Esophagus squamous epithelium (tissue), 5 donors: ENCODE data around the gene CES2. TPM values are rescaled to one million over a fixed set of nuclear protein-coding genes. Genes with fewer than 3 reads are reported as not detected.

ENCODE experiments used
- DNase-seq: peaks from one replicate; lab custom pipeline; 2025; lab: John Stamatoyannopoulos, UW
- H3K27ac ChIP-seq, 4 donors: fragments of 200-600 bp; sonication (generic); one replicate each; pipeline ENCODE4 v1.5.1; 2016 to 2019; ENCODE audit warnings: mild to moderate bottlenecking in 1 of 4
- H3K27me3 ChIP-seq, 4 donors: fragments of 200-600 bp; sonication (generic); 1 replicate in 3 of 4; 2 replicates in 1 of 4; pipeline versions ENCODE4 v1.5.1 to v1.6.0; 2017 to 2021; ENCODE audit warnings: antibody characterized with exemption in 1 of 4
- H3K36me3 ChIP-seq, 3 donors: fragments of 200-600 bp; sonication (generic); one replicate each; pipeline ENCODE4 v1.5.1; 2016 to 2019
- H3K4me1 ChIP-seq, 3 donors: fragments of 200-600 bp; sonication (generic); one replicate each; pipeline ENCODE4 v1.5.1; 2017 to 2019
- H3K4me3 ChIP-seq, 4 donors: fragments of 200-600 bp; sonication (generic); 1 replicate in 3 of 4; 2 replicates in 1 of 4; pipeline ENCODE4 v1.5.1; 2016 to 2019; ENCODE audit warnings: mild to moderate bottlenecking in 2 of 4, moderate library complexity in 1 of 4
- H3K9me3 ChIP-seq, 3 donors: fragments of 200-600 bp; sonication (generic); one replicate each; pipeline ENCODE4 v1.5.1; 2016 to 2019
- CTCF ChIP-seq, 6 experiments: fragments of 450-650 bp in 4 of 6; fragments of 200-600 bp in 2 of 6; sonication (generic) in 2 of 6; IDR thresholded peaks; one replicate each; pipeline ENCODE4 v1.5.1; 2016 to 2019; ENCODE audit warnings: antibody characterized with exemption in 6 of 6, mild to moderate bottlenecking in 4 of 6, moderate library complexity in 4 of 6
- POLR2A ChIP-seq, 4 donors: fragments of 450-650 bp; IDR thresholded peaks; one replicate each; pipeline ENCODE4 v1.6.1; 2017; ENCODE audit warnings: antibody characterized with exemption in 4 of 4, mild to moderate bottlenecking in 4 of 4, moderate library complexity in 3 of 4
- WGBS, 2 donors: methylation state at CpG; one replicate each; pipeline ENCODE4 v1.1.5; 2018; 5-methylcytosine and 5-hydroxymethylcytosine counted together
- intact Hi-C: fragments of 100-400 bp; cut with DNase I; formaldehyde crosslinking; loops from one replicate; pipeline ENCODE4 v1.15.0; 2022
- total RNA-seq, 4 donors: library from RNA; depleted of rRNA; stranded (reverse); fragments of >200 nt; gene quantifications; one replicate each; pipeline ENCODE4 v1.1.0, GENCODE V29; 2016
- donor health status: DM: yes; HTN: yes; CAD: no.

The CES2 gene
- total RNA-seq, 4 donors from 2014 or later, result 120 to 250 (median 170) TPM

- peaks cover 0 to 30% (median 0%) of the 10 kb centered on the region in 3 donors for H3K36me3 ChIP-seq
- peaks cover 43 to 74% (median 44%) of the 10 kb centered on the region in 3 donors for H3K4me1 ChIP-seq
- no peak for DNase-seq
- H3K27ac ChIP-seq, result peak overlapping the region; percentile 38 to 87 (median 69)
- TF ChIP-seq CTCF (IDR thresholded peaks at IDR 0.05), result no peak
- no peak for TF ChIP-seq POLR2A (IDR thresholded peaks at IDR 0.05)
- 74 to 80% methylated on average over 4 of the region's 9 CpGs for WGBS, 2 donors
- H3K9me3 ChIP-seq, result no peaks in the 10 kb centered on the region
- intact Hi-C loops, result no loop called here
- H3K27me3 ChIP-seq, result peaks cover 0 to 35% (median 0%) of the 10 kb centered on the region in 4 donors
- H3K4me3 ChIP-seq, result peak overlapping the region in 2 of 4 donors; percentile 34 to 68
These were observed 14.2 kb upstream of the CES2 start for GRCh38 chr16:66920924-66921680.

GRCh38 chr16:66921729-66922450 lies 13.4 kb upstream of the CES2 start:
- DNase-seq, result no peak
- Histone ChIP-seq H3K27me3 (peaks cover 0 to 35% (median 0%) of the 10 kb centered on the region in 4 donors), H3K4me3 (peak overlapping the region in 2 of 4 donors; percentile 34 to 68), H3K36me3 (peaks cover 0 to 30% (median 0%) of the 10 kb centered on the region in 3 donors), H3K9me3 (no peaks in the 10 kb centered on the region), H3K4me1 (peaks cover 44 to 82% (median 46%) of the 10 kb centered on the region in 3 donors), H3K27ac (peak overlapping the region; percentile 38 to 87 (median 69))
- intact Hi-C loops, result no loop called here
- TF ChIP-seq POLR2A (IDR thresholded peaks at IDR 0.05), result no peak
- TF ChIP-seq CTCF (IDR thresholded peaks at IDR 0.05), result no peak
- WGBS, 2 donors, result 77 to 84% methylated on average over 19 to 25 of the region's 42 CpGs

- peak overlapping the region; percentile 50 to 73 (median 61) for H3K4me3 ChIP-seq
- peaks cover 46 to 96% (median 49%) of the 10 kb centered on the region in 3 donors for H3K4me1 ChIP-seq
- DNase-seq, result no peak
- peaks cover 0 to 30% (median 0%) of the 10 kb centered on the region in 3 donors for H3K36me3 ChIP-seq
- H3K27ac ChIP-seq, result peak overlapping the region; percentile 81 to 90 (median 85)
- TF ChIP-seq CTCF (IDR thresholded peaks at IDR 0.05), result no peak
- no peak for TF ChIP-seq POLR2A (IDR thresholded peaks at IDR 0.05)
- WGBS, 2 donors, result 17 to 49% methylated on average over 2 to 17 of the region's 18 CpGs
- H3K9me3 ChIP-seq, result no peaks in the 10 kb centered on the region
- intact Hi-C loops, result no loop called here
- peaks cover 0 to 35% (median 0%) of the 10 kb centered on the region in 4 donors for H3K27me3 ChIP-seq
These were observed 12.0 kb upstream of the CES2 start for GRCh38 chr16:66923247-66923731.

- whole genome bisulfite sequencing, 2 donors, result 32 to 34% methylated on average over 3 of the region's 3 CpGs
- intact Hi-C loops, result no loop called here
- H3K9me3 ChIP-seq, result no peaks in the 10 kb centered on the region
- peaks cover 0 to 30% (median 0%) of the 10 kb centered on the region in 3 donors for H3K36me3 ChIP-seq
- no peak for DNase-seq
- peaks cover 46 to 99% (median 50%) of the 10 kb centered on the region in 3 donors for H3K4me1 ChIP-seq
- TF ChIP-seq CTCF (IDR thresholded peaks at IDR 0.05) (no peak), POLR2A (IDR thresholded peaks at IDR 0.05) (no peak)
- peak overlapping the region; percentile 81 to 90 (median 85) for H3K27ac ChIP-seq
- peaks cover 0 to 35% (median 0%) of the 10 kb centered on the region in 4 donors for H3K27me3 ChIP-seq
- peak overlapping the region; percentile 50 to 73 (median 61) for H3K4me3 ChIP-seq
These were observed 11.4 kb upstream of the CES2 start for GRCh38 chr16:66923866-66924265.
